PC-9 (cell line): ENCODE results near the gene ANKRD10. TPM values are rescaled to one million over a fixed set of nuclear protein-coding genes. Genes with fewer than 3 reads are reported as not detected.

Source experiments
- BruUV-seq: library from RNA; stranded (reverse); fragments of 400-500 nt; replicated peaks from 2 replicates; lab custom pipeline; 2021; lab: Mats Ljungman, UMichigan
- CTCF ChIA-PET: fragments of 300-600 bp; sonication (Branson Sonifier 250); formaldehyde crosslinking; loops from one replicate; lab custom pipeline; 2022; ENCODE audit warnings: antibody characterized with exemption; lab: Charles Lee
- POLR2A ChIA-PET: fragments of 300-600 bp; sonication (Branson Sonifier 250); formaldehyde crosslinking; loops from one replicate; lab custom pipeline; 2022; ENCODE audit warnings: antibody characterized with exemption; ENCODE audit not compliant: unreplicated experiment; lab: Charles Lee
- DNase-seq, 2 experiments: peaks; one replicate each; pipeline versions ENCODE4 v3.0.0 to v3.0.0-alpha.2; 2015 to 2022; ENCODE audit warnings: mixed read lengths in 1 of 2
- H2AFZ ChIP-seq: fragments of 200-600 bp; sonication (generic); 2 replicates; pipeline ENCODE4 v1.8.1; 2017; ENCODE audit warnings: antibody characterized with exemption
- H3F3A ChIP-seq: fragments of 200-600 bp; sonication (generic); 2 replicates; pipeline ENCODE4 v1.8.1; 2017; ENCODE audit warnings: antibody characterized with exemption, mild to moderate bottlenecking, low read depth; ENCODE audit not compliant: insufficient read depth
- H3K27ac ChIP-seq: fragments of 200-600 bp; sonication (generic); 2 replicates; pipeline ENCODE4 v1.6.1; 2016; ENCODE audit warnings: mixed run types
- H3K27me3 ChIP-seq: fragments of 200-600 bp; sonication (generic); 2 replicates; pipeline ENCODE4 v1.6.1; 2016; ENCODE audit warnings: low read depth, mixed run types; ENCODE audit not compliant: insufficient read depth
- H3K36me3 ChIP-seq: fragments of 200-600 bp; sonication (generic); 2 replicates; pipeline ENCODE4 v1.6.1; 2016; ENCODE audit warnings: low read depth, mixed run types
- H3K4me1 ChIP-seq: fragments of 200-600 bp; sonication (generic); replicated peaks from 2 replicates; pipeline ENCODE4 v1.6.1; 2016; ENCODE audit warnings: mixed run types; ENCODE audit not compliant: insufficient read depth
- H3K4me2 ChIP-seq: fragments of 200-600 bp; sonication (generic); 2 replicates; pipeline ENCODE4 v1.6.1; 2017; ENCODE audit warnings: mixed run types
- H3K4me3 ChIP-seq: fragments of 200-600 bp; sonication (generic); 2 replicates; pipeline ENCODE4 v1.6.1; 2016; ENCODE audit warnings: mixed run types
- H3K79me2 ChIP-seq: fragments of 200-600 bp; sonication (generic); 2 replicates; pipeline ENCODE4 v1.6.1; 2017; ENCODE audit warnings: low read depth, mixed run types
- H3K9me2 ChIP-seq: fragments of 200-600 bp; sonication (generic); 2 replicates; pipeline ENCODE4 v1.8.1; 2017; ENCODE audit warnings: mild to moderate bottlenecking; ENCODE audit not compliant: insufficient read depth
- H3K9me3 ChIP-seq: fragments of 200-600 bp; sonication (generic); 2 replicates; pipeline ENCODE4 v1.8.1; 2016; ENCODE audit warnings: low read depth; ENCODE audit not compliant: insufficient read depth
- H4K20me1 ChIP-seq: fragments of 200-600 bp; sonication (generic); 2 replicates; pipeline ENCODE4 v1.8.1; 2017; ENCODE audit not compliant: insufficient read depth
- EZH2 ChIP-seq: fragments of 200-600 bp; sonication (generic); IDR thresholded peaks from 2 replicates; pipeline ENCODE4 v1.8.0; 2017; ENCODE audit warnings: antibody characterized with exemption, low read depth
- intact Hi-C: fragments of 100-400 bp; cut with micrococcal nuclease; formaldehyde crosslinking; loops from one replicate; pipeline ENCODE4 v1.10.0; 2022; ENCODE audit not compliant: unreplicated experiment
- total RNA-seq: library from RNA; stranded (reverse); gene quantifications from 2 replicates; pipeline ENCODE4 v1.2.3, GENCODE V29; 2021
- TF ChIP-seq, protein P1 (sequence below): fragments of 200-600 bp; sonication (generic); conservative IDR thresholded peaks from 2 replicates; pipeline ENCODE4 v1.6.1; 2017; ENCODE audit warnings: mixed run types, antibody characterized with exemption, mild to moderate bottlenecking, moderate library complexity

ANKRD10 gene
- total RNA-seq, 1 experiment from 2014 or later = 155 TPM

DNA sequence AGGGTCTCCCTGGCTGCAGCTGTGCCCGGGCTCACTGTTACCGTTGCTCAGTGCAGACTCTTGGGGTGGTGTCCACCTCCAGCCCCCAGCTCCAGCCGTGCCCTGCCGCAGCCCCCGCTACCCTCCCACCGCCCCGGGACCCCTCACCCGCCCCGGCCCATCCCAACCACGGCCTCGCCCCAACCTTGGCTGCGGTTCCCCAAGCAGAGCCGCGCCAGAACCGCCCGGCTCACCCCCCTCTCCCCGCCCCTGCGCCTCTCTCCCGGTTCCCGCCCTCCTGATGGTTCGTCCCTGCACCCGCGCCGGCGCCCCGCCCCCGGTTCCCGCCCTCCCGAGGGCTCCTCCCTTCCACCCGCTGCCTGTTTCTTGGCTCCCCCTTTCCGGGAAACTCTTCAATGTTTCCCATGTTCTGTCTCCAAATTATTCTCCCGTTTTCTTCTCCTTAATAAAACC is 40.3 kb downstream of the ANKRD10 start:
- H3K9me2 ChIP-seq = no peaks in the 10 kb centered on the region
- POLR2A ChIA-PET = no interaction called here
- H3K4me1 ChIP-seq = peaks cover 20% of the 10 kb centered on the region
- no TSS peak for BruUV-seq
- intact Hi-C loops = no loop called here
- CTCF ChIA-PET = no interaction called here
- no peak overlapping the region for H3K27ac ChIP-seq
- H3K79me2 ChIP-seq = no peaks in the 10 kb centered on the region
- no peaks in the 10 kb centered on the region for H3K27me3 ChIP-seq
- H3K9me3 ChIP-seq = no peaks in the 10 kb centered on the region
- peak overlapping the region; percentile 54 for H3K4me3 ChIP-seq
- TF ChIP-seq, protein P1, sequence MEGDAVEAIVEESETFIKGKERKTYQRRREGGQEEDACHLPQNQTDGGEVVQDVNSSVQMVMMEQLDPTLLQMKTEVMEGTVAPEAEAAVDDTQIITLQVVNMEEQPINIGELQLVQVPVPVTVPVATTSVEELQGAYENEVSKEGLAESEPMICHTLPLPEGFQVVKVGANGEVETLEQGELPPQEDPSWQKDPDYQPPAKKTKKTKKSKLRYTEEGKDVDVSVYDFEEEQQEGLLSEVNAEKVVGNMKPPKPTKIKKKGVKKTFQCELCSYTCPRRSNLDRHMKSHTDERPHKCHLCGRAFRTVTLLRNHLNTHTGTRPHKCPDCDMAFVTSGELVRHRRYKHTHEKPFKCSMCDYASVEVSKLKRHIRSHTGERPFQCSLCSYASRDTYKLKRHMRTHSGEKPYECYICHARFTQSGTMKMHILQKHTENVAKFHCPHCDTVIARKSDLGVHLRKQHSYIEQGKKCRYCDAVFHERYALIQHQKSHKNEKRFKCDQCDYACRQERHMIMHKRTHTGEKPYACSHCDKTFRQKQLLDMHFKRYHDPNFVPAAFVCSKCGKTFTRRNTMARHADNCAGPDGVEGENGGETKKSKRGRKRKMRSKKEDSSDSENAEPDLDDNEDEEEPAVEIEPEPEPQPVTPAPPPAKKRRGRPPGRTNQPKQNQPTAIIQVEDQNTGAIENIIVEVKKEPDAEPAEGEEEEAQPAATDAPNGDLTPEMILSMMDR = no peak
- no peak for TF ChIP-seq EZH2
- peaks cover 18% of the 10 kb centered on the region; the same call in 1 of the 2 replicates for H3F3A ChIP-seq
- DNase-seq = peak; percentile 49 to 79
- H2AFZ ChIP-seq = peak overlapping the region; percentile 67
- no peaks in the 10 kb centered on the region for H3K36me3 ChIP-seq
- H3K4me2 ChIP-seq = peak overlapping the region; percentile 94
- no peaks in the 10 kb centered on the region for H4K20me1 ChIP-seq

DNA sequence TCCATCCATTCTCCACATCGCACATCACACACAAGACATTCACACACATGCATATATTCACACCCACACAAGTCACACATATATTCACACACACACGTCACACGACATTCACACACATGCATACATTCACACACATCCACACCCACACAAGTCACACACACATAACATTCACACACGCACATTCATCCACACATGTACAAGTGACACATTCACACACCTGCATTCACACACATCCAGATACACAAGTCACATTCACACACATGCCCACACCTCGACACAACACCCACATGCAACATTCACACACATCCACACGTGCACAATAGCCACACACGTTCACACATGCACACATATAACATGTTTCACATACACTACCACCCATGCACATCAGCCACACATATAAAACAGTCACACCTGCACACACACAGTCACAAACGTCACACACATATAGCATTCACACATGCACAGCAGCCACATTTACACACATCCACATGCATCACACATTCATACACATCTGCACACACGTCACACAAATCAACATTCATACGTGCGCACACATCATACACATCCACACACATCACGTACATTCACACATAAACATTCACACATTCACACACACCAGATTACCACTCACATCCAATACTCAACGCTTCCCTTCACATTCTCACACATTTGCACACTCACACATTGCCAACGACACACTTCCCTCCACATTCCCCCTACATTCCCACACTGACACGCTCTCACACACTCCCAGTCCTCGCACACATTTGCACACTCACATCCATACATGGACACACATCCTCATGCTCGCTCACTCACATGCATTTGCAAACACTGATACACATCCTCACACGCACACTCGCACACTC is 41.0 kb downstream of the ANKRD10 start:
- H3K9me2 ChIP-seq = no peaks in the 10 kb centered on the region
- POLR2A ChIA-PET = no interaction called here
- no peaks in the 10 kb centered on the region for H3K36me3 ChIP-seq
- CTCF ChIA-PET = no interaction called here
- DNase-seq = no peak
- H2AFZ ChIP-seq = no peak overlapping the region
- H3K4me1 ChIP-seq = peaks cover 25% of the 10 kb centered on the region
- H4K20me1 ChIP-seq = no peaks in the 10 kb centered on the region
- TF ChIP-seq, protein P1 = no peak
- no peak for TF ChIP-seq EZH2
- intact Hi-C loops = no loop called here
- peak overlapping the region; percentile 54; the same call in 1 of the 2 replicates for H3K4me3 ChIP-seq
- no peak overlapping the region for H3K27ac ChIP-seq
- H3K4me2 ChIP-seq = peak overlapping the region; percentile 94
- no peaks in the 10 kb centered on the region for H3K9me3 ChIP-seq
- H3F3A ChIP-seq = peaks cover 18% of the 10 kb centered on the region; the same call in 1 of the 2 replicates
- peaks cover 4% of the 10 kb centered on the region for H3K79me2 ChIP-seq
- BruUV-seq = no TSS peak
- H3K27me3 ChIP-seq = no peaks in the 10 kb centered on the region

DNA sequence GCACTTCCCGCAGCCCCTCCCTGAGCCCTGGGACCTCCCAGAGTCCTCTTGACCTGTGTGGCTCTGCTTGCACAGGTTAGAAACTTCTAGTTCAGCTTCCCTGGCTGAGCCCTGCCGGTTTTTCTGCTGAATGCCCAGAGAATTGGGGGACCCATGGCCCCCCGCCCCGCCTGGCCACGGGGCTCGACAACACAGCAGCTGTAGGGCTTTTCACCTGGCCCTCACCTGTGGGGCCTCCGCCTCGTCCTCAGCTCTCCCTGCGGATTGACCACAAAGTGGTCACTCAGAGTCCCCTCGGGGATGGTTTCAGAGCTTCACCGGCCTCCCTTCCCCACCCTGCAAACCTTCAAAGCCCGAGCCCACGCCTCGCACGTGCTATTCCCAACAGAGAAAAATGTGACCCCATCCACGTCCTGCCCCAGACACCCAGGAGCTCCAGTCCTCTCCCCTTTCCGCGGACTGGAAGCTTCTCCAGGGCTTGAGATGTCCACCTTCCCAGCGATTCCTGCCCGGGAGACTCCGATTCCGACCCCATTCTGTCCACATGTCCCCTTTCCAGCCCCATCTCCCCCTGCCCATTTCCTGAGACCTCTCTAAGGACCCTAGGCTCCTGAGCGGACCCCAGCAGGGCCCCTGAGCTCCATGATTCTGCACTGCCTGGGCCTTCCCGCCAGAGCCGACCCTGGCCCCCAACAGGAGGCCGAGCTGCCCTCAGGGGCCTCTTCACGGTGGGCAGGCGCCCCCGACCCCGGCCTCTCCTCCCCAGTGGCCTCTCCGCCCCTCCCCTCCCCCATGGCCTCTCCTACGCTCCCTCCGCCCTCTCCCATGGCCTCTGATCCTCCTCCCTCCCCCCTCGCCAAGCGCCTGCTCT is 41.9 kb downstream of the ANKRD10 start:
- Histone ChIP-seq H4K20me1 (no peaks in the 10 kb centered on the region), H3K36me3 (no peaks in the 10 kb centered on the region), H3K9me2 (no peaks in the 10 kb centered on the region), H3K9me3 (no peaks in the 10 kb centered on the region), H3K79me2 (peaks cover 13% of the 10 kb centered on the region), H3K4me1 (peaks cover 30% of the 10 kb centered on the region), H3K27ac (no peak overlapping the region), H3K27me3 (no peaks in the 10 kb centered on the region), H3F3A (peaks cover 17% of the 10 kb centered on the region; the same call in 1 of the 2 replicates), H3K4me2 (no peak overlapping the region), H3K4me3 (no peak overlapping the region), H2AFZ (no peak overlapping the region)
- no TSS peak for BruUV-seq
- TF ChIP-seq EZH2 = no peak
- TF ChIP-seq, protein P1 = no peak
- CTCF ChIA-PET = no interaction called here
- DNase-seq = no peak
- intact Hi-C loops = no loop called here
- POLR2A ChIA-PET = no interaction called here
